Activated CD8-positive, alpha-beta memory T cell treated with anti-CD3 and anti-CD28 coated beads for 1 hour (primary cell): ENCODE results near the gene UTF1.

ENCODE experiments used
- DNase-seq, 2 donors: peaks; one replicate each; pipeline ENCODE4 v3.0.0-alpha.2; 2020; ENCODE audit warnings: low read depth in 1 of 2; ENCODE audit errors: extremely low read depth in 1 of 2

UTF1 gene

GRCh38 chr10:133230044-133230361 is at the start of gene UTF1:
Gene UTF1 (plus strand): TSS chr10:133230217. CDS start chr10:133230289, 72 bp downstream.
- no peak for DNase-seq

- no peak for DNase-seq
Observed at GRCh38 chr10:133180965-133181639, 48.9 kb upstream of the UTF1 start.

- no peak for DNase-seq
Observed at GRCh38 chr10:133182190-133182589, 47.8 kb upstream of the UTF1 start.

- no peak for DNase-seq
Observed at GRCh38 chr10:133182791-133183645, 47.0 kb upstream of the UTF1 start.

- no peak for DNase-seq
Observed at GRCh38 chr10:133183646-133184378, 46.2 kb upstream of the UTF1 start.

GRCh38 chr10:133184591-133185244 is 45.3 kb upstream of the UTF1 start:
- no peak for DNase-seq

- no peak for DNase-seq
Observed at GRCh38 chr10:133185421-133185820, 44.6 kb upstream of the UTF1 start.

GRCh38 chr10:133185916-133186315 is 44.1 kb upstream of the UTF1 start:
- DNase-seq: no peak

- no peak for DNase-seq
Observed at GRCh38 chr10:133186416-133187090, 43.5 kb upstream of the UTF1 start.

GRCh38 chr10:133187091-133187905 is 42.7 kb upstream of the UTF1 start:
- no peak for DNase-seq

- DNase-seq: no peak
Observed at GRCh38 chr10:133187906-133188681, 41.9 kb upstream of the UTF1 start.

GRCh38 chr10:133189256-133189655 is 40.8 kb upstream of the UTF1 start:
- DNase-seq: no peak

GRCh38 chr10:133189726-133190125 is 40.3 kb upstream of the UTF1 start:
- no peak for DNase-seq

GRCh38 chr10:133190225-133190624 is 39.8 kb upstream of the UTF1 start:
- no peak for DNase-seq

- DNase-seq: no peak
Observed at GRCh38 chr10:133191651-133192050, 38.4 kb upstream of the UTF1 start.

GRCh38 chr10:133194151-133194550 is 35.9 kb upstream of the UTF1 start:
- DNase-seq: no peak

- DNase-seq: no peak
Observed at GRCh38 chr10:133195096-133195495, 34.9 kb upstream of the UTF1 start.

- DNase-seq: no peak
Observed at GRCh38 chr10:133195611-133196010, 34.4 kb upstream of the UTF1 start.
